SK-N-SH (cell line): ENCODE results near the gene PPP1R12B. TPM values are rescaled to one million over a fixed set of nuclear protein-coding genes. Genes with fewer than 3 reads are reported as not detected.
"Not testable (repeated sequence)": the region's sequence is repeated elsewhere in the genome, so short reads cannot be mapped to it uniquely, and the experiment has no call there.

Experiments
- CTCF ChIA-PET: fragments of 300-600, 350-600 bp; formaldehyde crosslinking; extraction: SDS; loops from one replicate; lab custom pipeline; 2021; lab: Yijun Ruan, JAX
- POLR2A ChIA-PET: fragments of 350-600 bp; sonication (Branson Sonifier 250); formaldehyde crosslinking; extraction: SDS; loops from one replicate; lab custom pipeline; 2020; ENCODE audit warnings: antibody characterized with exemption, inconsistent platforms; lab: Yijun Ruan, JAX
- DNase-seq: peaks from one replicate; pipeline ENCODE4 v3.0.0; 2012
- H2AFZ ChIP-seq: fragments of 200-600 bp; sonication (generic); 2 replicates; pipeline ENCODE4 v1.8.1; 2016; ENCODE audit warnings: antibody characterized with exemption, mild to moderate bottlenecking, low read depth
- H3F3A ChIP-seq: fragments of 200-600 bp; sonication (generic); replicated peaks from 2 replicates; pipeline ENCODE3; 2016; ENCODE audit warnings: antibody characterized with exemption, mild to moderate bottlenecking; ENCODE audit not compliant: insufficient read depth
- H3K27ac ChIP-seq, 2 experiments: fragments of 200-500 bp in 1 of 2; fragments of 200-600 bp in 1 of 2; sonication (Bioruptor generic) in 1 of 2; sonication (generic), shearing (Covaris generic) in 1 of 2; 2 replicates each; pipeline versions ENCODE4 v1.5.1 to v1.6.1; 2014 to 2016; ENCODE audit warnings: low read depth in 2 of 2, inconsistent platforms in 1 of 2, low read length in 1 of 2, mild to moderate bottlenecking in 1 of 2, mixed read lengths in 1 of 2
- H3K27me3 ChIP-seq: fragments of 200-600 bp; sonication (generic), shearing (Covaris generic); 2 replicates; pipeline ENCODE4 v1.6.1; 2016; ENCODE audit warnings: mixed run types; ENCODE audit not compliant: insufficient read depth
- H3K36me3 ChIP-seq, 2 experiments: fragments of 200-500 bp in 1 of 2; fragments of 200-600 bp in 1 of 2; sonication (Bioruptor generic) in 1 of 2; sonication (generic) in 1 of 2; replicated peaks in 1 of 2; 2 replicates each; pipeline versions ENCODE3 to v1.5.1; 2014 to 2016; ENCODE audit warnings: low read length in 1 of 2, mild to moderate bottlenecking in 1 of 2; ENCODE audit not compliant: insufficient read depth in 2 of 2, control insufficient read depth in 1 of 2
- H3K4me1 ChIP-seq, 2 experiments: fragments of 200-500 bp in 1 of 2; fragments of 200-600 bp in 1 of 2; sonication (Bioruptor generic) in 1 of 2; sonication (generic), shearing (Covaris generic) in 1 of 2; 2 replicates each; pipeline versions ENCODE4 v1.5.1 to v1.6.1; 2014 to 2016; ENCODE audit warnings: low read depth in 1 of 2, low read length in 1 of 2, mixed run types in 1 of 2; ENCODE audit not compliant: insufficient read depth in 2 of 2, control insufficient read depth in 1 of 2
- H3K4me2 ChIP-seq: fragments of 200-600 bp; sonication (generic), shearing (Covaris generic); 2 replicates; pipeline ENCODE4 v1.6.1; 2017; ENCODE audit warnings: mixed run types
- H3K4me3 ChIP-seq, 2 experiments: fragments of 200-500 bp in 1 of 2; fragments of 200-600 bp in 1 of 2; sonication (Bioruptor generic) in 1 of 2; sonication (generic), shearing (Covaris generic) in 1 of 2; 2 replicates each; pipeline versions ENCODE4 v1.5.1 to v1.8.1; 2014 to 2016; ENCODE audit warnings: low read depth in 2 of 2, inconsistent platforms in 1 of 2, low read length in 1 of 2, mild to moderate bottlenecking in 1 of 2, mixed read lengths in 1 of 2, moderate library complexity in 1 of 2
- H3K79me2 ChIP-seq: fragments of 200-600 bp; sonication (generic); 2 replicates; pipeline ENCODE4 v1.8.1; 2017; ENCODE audit warnings: mild to moderate bottlenecking; ENCODE audit not compliant: insufficient read depth
- H3K9ac ChIP-seq: fragments of 200-600 bp; sonication (generic); 2 replicates; pipeline ENCODE4 v1.6.1; 2017; ENCODE audit warnings: mixed run types
- H3K9me2 ChIP-seq: fragments of 200-600 bp; sonication (generic); 2 replicates; pipeline ENCODE4 v1.6.1; 2017; ENCODE audit warnings: mixed run types
- H3K9me3 ChIP-seq: fragments of 200-600 bp; sonication (generic); 2 replicates; pipeline ENCODE4 v1.6.1; 2017; ENCODE audit warnings: mixed run types, mild to moderate bottlenecking, moderate library complexity
- H4K20me1 ChIP-seq: fragments of 200-600 bp; sonication (generic); 2 replicates; pipeline ENCODE4 v1.6.1; 2017; ENCODE audit warnings: mild to moderate bottlenecking, mixed run types; ENCODE audit not compliant: insufficient read depth
- CTCF ChIP-seq: fragments of 200-600 bp; sonication (generic); IDR thresholded peaks from 2 replicates; pipeline ENCODE4 v1.6.1; 2017; ENCODE audit warnings: antibody characterized with exemption, mild to moderate bottlenecking, moderate library complexity
- EP300 ChIP-seq, 2 experiments: IDR thresholded peaks; 2 replicates each; pipeline versions ENCODE4 v1.4.0 to v1.6.1; 2012; ENCODE audit warnings: borderline replicate concordance in 1 of 2, low read depth in 1 of 2, low read length in 1 of 2
- JUND ChIP-seq: IDR thresholded peaks from 2 replicates; pipeline ENCODE4 v1.4.0; 2012
- MAX ChIP-seq: IDR thresholded peaks from 2 replicates; pipeline ENCODE4 v1.4.0; 2012; ENCODE audit warnings: low read depth
- MXI1 ChIP-seq: IDR thresholded peaks from 2 replicates; pipeline ENCODE4 v1.6.1; 2012; ENCODE audit warnings: mild to moderate bottlenecking, low read depth, low read length, improper control_type of control experiment
- PBX3 ChIP-seq: IDR thresholded peaks from 2 replicates; pipeline ENCODE4; 2012
- RAD21 ChIP-seq: IDR thresholded peaks from 2 replicates; pipeline ENCODE4 v1.6.1; 2012; ENCODE audit warnings: mild to moderate bottlenecking, low read length
- WGBS: methylation state at CpG from one replicate; pipeline ENCODE4 v1.1.6; 2017; ENCODE audit warnings: low lambda C conversion rate; 5-methylcytosine and 5-hydroxymethylcytosine counted together
- polyA plus RNA-seq, 3 experiments: library from polyadenylated mRNA; depleted of rRNA; stranded (reverse); fragments of >200 nt; gene quantifications; 2 replicates each; pipeline ENCODE4 v1.2.3, GENCODE V29; 2012

Gene PPP1R12B
- polyA plus RNA-seq, 1 of the 3 experiments (the other 2 are of a cell fraction), result 2.8 TPM

- TF ChIP-seq CTCF, result no peak
- TF ChIP-seq JUND, result no peak
- no peak for TF ChIP-seq MAX
These were observed 156.9 kb downstream of the PPP1R12B start (continued) for GRCh38 chr1:202505356-202505755.

GRCh38 chr1:202505880-202506575, 157.5 kb downstream of the PPP1R12B start:
- H3K27me3 ChIP-seq, H3K4me3 ChIP-seq, H3K79me2 ChIP-seq, H4K20me1 ChIP-seq, POLR2A ChIA-PET, H3K36me3 ChIP-seq, H3K9me3 ChIP-seq, H3K9me2 ChIP-seq, H2AFZ ChIP-seq: not testable (repeated sequence)
- 55% methylated on average over 6 of the region's 6 CpGs for WGBS
- DNase-seq, result peak; percentile 24
- CTCF ChIA-PET, result interaction anchor here (0.7 to 5.1 kb wide), 6 partner anchors 64 to 214 kb away, joined by 3 to 30 read pairs (median 6); no protein-coding TSS in a partner anchor
- Histone ChIP-seq H3K4me1 (peaks cover 8 to 21% of the 10 kb centered on the region in 2 experiments), H3K27ac (peak overlapping the region; percentile 85 to 91), H3F3A (peaks cover 10% of the 10 kb centered on the region), H3K9ac (peak overlapping the region; percentile 53; the same call in 1 of the 2 replicates), H3K4me2 (peak overlapping the region; percentile 60; the same call in 1 of the 2 replicates)
- peak; percentile 9; the same call in 1 of the 2 replicates for TF ChIP-seq RAD21
- peak; percentile 84 for TF ChIP-seq MXI1
- peak in 1 of 2 experiments; percentile 27; a peak in 1 of 4 replicates for TF ChIP-seq EP300 (IDR thresholded peaks at IDR 0.05; ENCODE audit: borderline replicate concordance in 1 of 2, low read depth in 1 of 2, low read length in 1 of 2)
- 0 out of 2 replicates have a peak, but pooled peaks have one; percentile 20 for TF ChIP-seq PBX3
- 0 out of 2 replicates have a peak, but pooled peaks have one; percentile 14 for TF ChIP-seq MAX

GRCh38 chr1:202508863-202509262, 160.4 kb downstream of the PPP1R12B start:
- H4K20me1 ChIP-seq, H3K79me2 ChIP-seq, H3K9ac ChIP-seq, H3K4me2 ChIP-seq, H3K27ac ChIP-seq, DNase-seq, H3K9me3 ChIP-seq, H3K27me3 ChIP-seq, H2AFZ ChIP-seq, H3K9me2 ChIP-seq, POLR2A ChIA-PET, CTCF ChIA-PET, H3K4me3 ChIP-seq, H3K36me3 ChIP-seq: not testable (repeated sequence)
- peaks cover 10% of the 10 kb centered on the region for H3F3A ChIP-seq
- WGBS, result 90% methylated on average over 6 of the region's 6 CpGs
- peaks cover 8 to 21% of the 10 kb centered on the region in 2 experiments for H3K4me1 ChIP-seq

- DNase-seq, H3K36me3 ChIP-seq, H3K9ac ChIP-seq, H4K20me1 ChIP-seq, H3K4me3 ChIP-seq, POLR2A ChIA-PET, H2AFZ ChIP-seq, H3K9me2 ChIP-seq, H3K27ac ChIP-seq, H3K27me3 ChIP-seq, H3K9me3 ChIP-seq, H3K4me2 ChIP-seq, H3K4me1 ChIP-seq, H3F3A ChIP-seq, H3K79me2 ChIP-seq: not testable (repeated sequence)
- CTCF ChIA-PET, result interaction anchor here (0.8 to 1.3 kb wide), 3 partner anchors 51 to 58 kb away, joined by 3 to 4 read pairs (median 3); no protein-coding TSS in a partner anchor
These were observed 165.4 kb downstream of the PPP1R12B start for GRCh38 chr1:202513875-202514274.
